GM23248 (cell line): ENCODE results near the gene POLR1G. TPM values are rescaled to one million over a fixed set of nuclear protein-coding genes. Genes with fewer than 3 reads are reported as not detected.

Source experiments
- DNase-seq: peaks from one replicate; pipeline ENCODE4 v3.0.0-alpha.2; 2015
- H2AFZ ChIP-seq: fragments of 200-600 bp; sonication (generic); 2 replicates; pipeline ENCODE4 v1.6.1; 2016; ENCODE audit warnings: antibody characterized with exemption
- H3F3A ChIP-seq: fragments of 200-600 bp; sonication (generic); 2 replicates; pipeline ENCODE4 v1.6.1; 2016; ENCODE audit warnings: mild to moderate bottlenecking, antibody characterized with exemption, mixed run types; ENCODE audit not compliant: insufficient read depth
- H3K27ac ChIP-seq: fragments of 200-600 bp; sonication (generic); 2 replicates; pipeline ENCODE4 v1.5.1; 2016; ENCODE audit warnings: mild to moderate bottlenecking
- H3K27me3 ChIP-seq: fragments of 200-600 bp; sonication (generic); replicated peaks from 2 replicates; pipeline ENCODE4 v1.6.1; 2016; ENCODE audit warnings: mild to moderate bottlenecking; ENCODE audit not compliant: insufficient read depth
- H3K36me3 ChIP-seq: fragments of 200-600 bp; sonication (generic); 2 replicates; pipeline ENCODE4 v1.6.1; 2016; ENCODE audit warnings: low read depth, mild to moderate bottlenecking
- H3K4me1 ChIP-seq: fragments of 200-600 bp; sonication (generic); 2 replicates; pipeline ENCODE4 v1.6.1; 2016; ENCODE audit warnings: mild to moderate bottlenecking; ENCODE audit not compliant: insufficient read depth
- H3K4me2 ChIP-seq: fragments of 200-600 bp; sonication (generic); one replicate; pipeline ENCODE4 v1.6.1; 2016; ENCODE audit warnings: mild to moderate bottlenecking; ENCODE audit not compliant: unreplicated experiment
- H3K4me3 ChIP-seq: fragments of 200-600 bp; sonication (generic); 2 replicates; pipeline ENCODE4 v1.5.1; 2016; ENCODE audit warnings: mild to moderate bottlenecking
- H3K79me2 ChIP-seq: fragments of 200-600 bp; sonication (generic); 2 replicates; pipeline ENCODE4 v1.6.1; 2016; ENCODE audit warnings: mild to moderate bottlenecking; ENCODE audit not compliant: insufficient read depth
- H3K9ac ChIP-seq: fragments of 200-600 bp; sonication (generic); 2 replicates; pipeline ENCODE4 v1.6.1; 2016; ENCODE audit warnings: mild to moderate bottlenecking
- H3K9me2 ChIP-seq: fragments of 200-600 bp; sonication (generic); 2 replicates; pipeline ENCODE4 v1.6.1; 2016; ENCODE audit warnings: mixed run types, mild to moderate bottlenecking, moderate library complexity; ENCODE audit not compliant: insufficient read depth
- H3K9me3 ChIP-seq: fragments of 200-600 bp; sonication (generic); one replicate; pipeline ENCODE4 v1.6.1; 2017; ENCODE audit warnings: low read depth
- H4K20me1 ChIP-seq: fragments of 200-600 bp; sonication (generic); 2 replicates; pipeline ENCODE4 v1.6.0; 2016; ENCODE audit not compliant: insufficient read depth
- EZH2 ChIP-seq: fragments of 200-600 bp; sonication (generic); IDR thresholded peaks from 2 replicates; pipeline ENCODE4 v1.6.1; 2018; ENCODE audit warnings: antibody characterized with exemption, mild to moderate bottlenecking; ENCODE audit not compliant: insufficient read depth, poor library complexity, severe bottlenecking
- EZH2phosphoT487 ChIP-seq: fragments of 200-600 bp; sonication (generic); IDR thresholded peaks from 2 replicates; pipeline ENCODE4 v1.6.1; 2018; ENCODE audit warnings: antibody characterized with exemption, moderate library complexity, mild to moderate bottlenecking, low read depth; ENCODE audit not compliant: insufficient read depth
- WGBS, 2 experiments: methylation state at CpG; one replicate each; pipeline ENCODE4 v1.1.6; 2015 to 2017; ENCODE audit warnings: low lambda C conversion rate in 2 of 2, low coverage in 1 of 2; ENCODE audit errors: missing lambda C conversion rate in 2 of 2; 5-methylcytosine and 5-hydroxymethylcytosine counted together
- in situ Hi-C: fragments of 300-500 bp; cut with MboI; formaldehyde crosslinking; loops from 2 replicates; pipeline ENCODE4 v1.15.0; 2020
- polyA plus RNA-seq: library from polyadenylated mRNA; unstranded; fragments of >200 nt; fragmentation: Nextera tagmentation; extraction: Ambion mirVana; gene quantifications from 2 replicates; pipeline ENCODE4 v1.2.1, GENCODE V29; 2016
- total RNA-seq: library from RNA; depleted of rRNA; stranded (reverse); fragments of >200 nt; shearing (Covaris generic); gene quantifications from 2 replicates; pipeline ENCODE4 v1.2.3, GENCODE V29; 2014

Gene POLR1G
- total and polyA plus RNA-seq, 2 experiments from 2014 or later, result 8.8 to 10.8 TPM

- Histone ChIP-seq H3F3A (0 out of 2 replicates have a peak, but pooled peaks cover 7% of the 10 kb centered on the region), H3K27me3 (no peaks in the 10 kb centered on the region), H3K9me2 (no peaks in the 10 kb centered on the region), H3K4me2 (no peak overlapping the region), H3K79me2 (no peaks in the 10 kb centered on the region), H3K4me3 (no peak overlapping the region), H2AFZ (no peak overlapping the region), H3K36me3 (peaks cover 32% of the 10 kb centered on the region; the same call in 1 of the 2 replicates), H3K27ac (no peak overlapping the region), H3K4me1 (peaks cover 7% of the 10 kb centered on the region; the same call in 1 of the 2 replicates), H3K9ac (no peak overlapping the region), H4K20me1 (no peaks in the 10 kb centered on the region), H3K9me3 (no peaks in the 10 kb centered on the region)
- in situ Hi-C loops, result no loop called here
- 98 to 99% methylated on average over 8 of the region's 8 CpGs for WGBS, 2 experiments
- TF ChIP-seq EZH2phosphoT487 (no peak), EZH2 (no peak)
- DNase-seq, result no peak
Measured at GRCh38 chr19:45414468-45414867, 8.0 kb downstream of the POLR1G start.

GRCh38 chr19:45417151-45417550, 10.7 kb downstream of the POLR1G start:
- peaks cover 30% of the 10 kb centered on the region; the same call in 1 of the 2 replicates for H3K36me3 ChIP-seq
- H3K4me2 ChIP-seq, result no peak overlapping the region
- in situ Hi-C loops, result no loop called here
- H3K9me3 ChIP-seq, result no peaks in the 10 kb centered on the region
- H3K27ac ChIP-seq, result no peak overlapping the region
- no peak overlapping the region for H3K9ac ChIP-seq
- H3K79me2 ChIP-seq, result peaks cover 5% of the 10 kb centered on the region
- H4K20me1 ChIP-seq, result no peaks in the 10 kb centered on the region
- H3K9me2 ChIP-seq, result no peaks in the 10 kb centered on the region
- DNase-seq, result no peak
- H3F3A ChIP-seq, result 0 out of 2 replicates have a peak, but pooled peaks cover 3% of the 10 kb centered on the region
- H3K4me3 ChIP-seq, result no peak overlapping the region
- 96 to 98% methylated on average over 4 of the region's 4 CpGs for WGBS, 2 experiments
- H3K4me1 ChIP-seq, result peaks cover 7% of the 10 kb centered on the region; the same call in 1 of the 2 replicates
- no peaks in the 10 kb centered on the region for H3K27me3 ChIP-seq
- TF ChIP-seq EZH2, result no peak
- no peak for TF ChIP-seq EZH2phosphoT487
- no peak overlapping the region for H2AFZ ChIP-seq

- TF ChIP-seq EZH2phosphoT487, result no peak
- TF ChIP-seq EZH2, result no peak
- Histone ChIP-seq H3K36me3 (peaks cover 19% of the 10 kb centered on the region; the same call in 1 of the 2 replicates), H3K9me3 (no peaks in the 10 kb centered on the region), H3K9ac (no peak overlapping the region), H4K20me1 (no peaks in the 10 kb centered on the region), H3K4me3 (no peak overlapping the region), H3K79me2 (peaks cover 21% of the 10 kb centered on the region), H2AFZ (no peak overlapping the region), H3K9me2 (no peaks in the 10 kb centered on the region), H3K4me2 (no peak overlapping the region), H3K27me3 (no peaks in the 10 kb centered on the region), H3K4me1 (peaks cover 16% of the 10 kb centered on the region), H3K27ac (no peak overlapping the region), H3F3A (no peaks in the 10 kb centered on the region)
- no peak for DNase-seq
- 85 to 87% methylated on average over 9 of the region's 9 CpGs for WGBS, 2 experiments
- in situ Hi-C loops, result no loop called here
Measured at GRCh38 chr19:45418802-45419201, 12.4 kb downstream of the POLR1G start.

GRCh38 chr19:45419396-45419795, 13.0 kb downstream of the POLR1G start:
- WGBS, 2 experiments, result 31 to 42% methylated on average over 4 of the region's 4 CpGs
- peaks cover 20% of the 10 kb centered on the region for H3K4me1 ChIP-seq
- H3K27ac ChIP-seq, result no peak overlapping the region
- H3K9ac ChIP-seq, result no peak overlapping the region
- H3K79me2 ChIP-seq, result peaks cover 21% of the 10 kb centered on the region
- in situ Hi-C loops, result no loop called here
- H3K9me2 ChIP-seq, result no peaks in the 10 kb centered on the region
- H3K27me3 ChIP-seq, result no peaks in the 10 kb centered on the region
- H3K9me3 ChIP-seq, result no peaks in the 10 kb centered on the region
- DNase-seq, result no peak
- peaks cover 15% of the 10 kb centered on the region; the same call in 1 of the 2 replicates for H3K36me3 ChIP-seq
- TF ChIP-seq EZH2 (no peak), EZH2phosphoT487 (no peak)
- 0 out of 2 replicates have a peak, but pooled peaks cover under 1% of the 10 kb centered on the region for H3F3A ChIP-seq
- no peak overlapping the region for H3K4me2 ChIP-seq
- no peaks in the 10 kb centered on the region for H4K20me1 ChIP-seq
- H3K4me3 ChIP-seq, result no peak overlapping the region
- H2AFZ ChIP-seq, result no peak overlapping the region

- Histone ChIP-seq H3K4me2 (no peak overlapping the region), H3K27me3 (no peaks in the 10 kb centered on the region), H3K9ac (no peak overlapping the region), H3F3A (peaks cover 5% of the 10 kb centered on the region), H3K79me2 (peaks cover 21% of the 10 kb centered on the region), H4K20me1 (no peaks in the 10 kb centered on the region), H2AFZ (no peak overlapping the region), H3K9me3 (no peaks in the 10 kb centered on the region), H3K27ac (no peak overlapping the region), H3K4me3 (no peak overlapping the region), H3K4me1 (peaks cover 25% of the 10 kb centered on the region), H3K36me3 (peaks cover 15% of the 10 kb centered on the region; the same call in 1 of the 2 replicates), H3K9me2 (no peaks in the 10 kb centered on the region)
- WGBS, 2 experiments, result 60% methylated on average over 1 to 3 of the region's 3 CpGs
- in situ Hi-C loops, result no loop called here
- no peak for DNase-seq
- no peak for TF ChIP-seq EZH2phosphoT487
Measured at GRCh38 chr19:45419895-45420294, 13.5 kb downstream of the POLR1G start.
